ENCODE data around the gene DCAF5.
A peak's percentile ranks its signal among the peaks of the same experiment; 100 is the strongest.
"Not testable (repeated sequence)": the region's sequence is repeated elsewhere in the genome, so short reads cannot be mapped to it uniquely, and the experiment has no call there.

Gene DCAF5

GRCh38 chr14:69079188-69079742 lies 73.7 kb downstream of the DCAF5 start:
- TF ChIP-seq CTCF (IDR thresholded peaks at IDR 0.05), result no peak
- Mint-ChIP-seq H3K4me1 (peaks cover 9% of the 10 kb centered on the region), H3K36me3 (ENCODE audit: low read depth) (peaks cover 72% of the 10 kb centered on the region), H3K4me3 (no peak overlapping the region), H3K27ac (peak overlapping the region; percentile 81), H3K27me3 (ENCODE audit: low read depth, poor library complexity) (no peaks in the 10 kb centered on the region), H3K9me3 (no peaks in the 10 kb centered on the region)
- no peak for DNase-seq

GRCh38 chr14:69077841-69078240 lies 75.1 kb downstream of the DCAF5 start:
- Mint-ChIP-seq H3K27ac (no peak overlapping the region), H3K36me3 (ENCODE audit: low read depth) (peaks cover 74% of the 10 kb centered on the region), H3K9me3 (no peaks in the 10 kb centered on the region), H3K4me1 (peaks cover 9% of the 10 kb centered on the region), H3K27me3 (ENCODE audit: low read depth, poor library complexity) (no peaks in the 10 kb centered on the region), H3K4me3 (no peak overlapping the region)
- no peak for TF ChIP-seq CTCF (IDR thresholded peaks at IDR 0.05)
- DNase-seq, result no peak

- not testable (repeated sequence) for H3K4me3 Mint-ChIP-seq; H3K4me1 Mint-ChIP-seq; H3K9me3 Mint-ChIP-seq; DNase-seq; H3K27me3 Mint-ChIP-seq (ENCODE audit: low read depth, poor library complexity); H3K27ac Mint-ChIP-seq
- H3K36me3 Mint-ChIP-seq (ENCODE audit: low read depth), result peaks cover 80% of the 10 kb centered on the region
Observed at GRCh38 chr14:69077185-69077584, 75.7 kb downstream of the DCAF5 start.

- H3K9me3 Mint-ChIP-seq, result no peaks in the 10 kb centered on the region
- no peak for TF ChIP-seq CTCF (IDR thresholded peaks at IDR 0.05)
- no peak for DNase-seq
- peaks cover 9% of the 10 kb centered on the region for H3K4me1 Mint-ChIP-seq
- no peaks in the 10 kb centered on the region for H3K27me3 Mint-ChIP-seq (ENCODE audit: low read depth, poor library complexity)
- no peak overlapping the region for H3K27ac Mint-ChIP-seq
- H3K36me3 Mint-ChIP-seq (ENCODE audit: low read depth), result peaks cover 79% of the 10 kb centered on the region
- H3K4me3 Mint-ChIP-seq, result no peak overlapping the region
Observed at GRCh38 chr14:69076341-69076740, 76.6 kb downstream of the DCAF5 start.

GRCh38 chr14:69073915-69074314 lies 79.0 kb downstream of the DCAF5 start:
- DNase-seq, result no peak
- no peak overlapping the region for H3K4me3 Mint-ChIP-seq
- H3K27me3 Mint-ChIP-seq (ENCODE audit: low read depth, poor library complexity), result no peaks in the 10 kb centered on the region
- peaks cover 74% of the 10 kb centered on the region for H3K36me3 Mint-ChIP-seq (ENCODE audit: low read depth)
- no peaks in the 10 kb centered on the region for H3K4me1 Mint-ChIP-seq
- H3K27ac Mint-ChIP-seq, result no peak overlapping the region
- H3K9me3 Mint-ChIP-seq, result no peaks in the 10 kb centered on the region
- no peak for TF ChIP-seq CTCF (IDR thresholded peaks at IDR 0.05)

- no peaks in the 10 kb centered on the region for H3K9me3 Mint-ChIP-seq
- no peak overlapping the region for H3K4me3 Mint-ChIP-seq
- TF ChIP-seq CTCF (IDR thresholded peaks at IDR 0.05), result no peak
- H3K4me1 Mint-ChIP-seq, result no peaks in the 10 kb centered on the region
- no peak overlapping the region for H3K27ac Mint-ChIP-seq
- peaks cover 74% of the 10 kb centered on the region for H3K36me3 Mint-ChIP-seq (ENCODE audit: low read depth)
- no peak for DNase-seq
- no peaks in the 10 kb centered on the region for H3K27me3 Mint-ChIP-seq (ENCODE audit: low read depth, poor library complexity)
Observed at GRCh38 chr14:69073429-69073828, 79.5 kb downstream of the DCAF5 start.

Data from nephron progenitor cell (in vitro differentiated cells).